ENCODE measurements around the gene ALK. TPM values are rescaled to one million over a fixed set of nuclear protein-coding genes. Genes with fewer than 3 reads are reported as not detected.

ALK gene
- polyA plus RNA-seq, 1 of the 3 experiments (the other 2 are of a cell fraction), result 0.30 TPM

- TF ChIP-seq, protein P1, sequence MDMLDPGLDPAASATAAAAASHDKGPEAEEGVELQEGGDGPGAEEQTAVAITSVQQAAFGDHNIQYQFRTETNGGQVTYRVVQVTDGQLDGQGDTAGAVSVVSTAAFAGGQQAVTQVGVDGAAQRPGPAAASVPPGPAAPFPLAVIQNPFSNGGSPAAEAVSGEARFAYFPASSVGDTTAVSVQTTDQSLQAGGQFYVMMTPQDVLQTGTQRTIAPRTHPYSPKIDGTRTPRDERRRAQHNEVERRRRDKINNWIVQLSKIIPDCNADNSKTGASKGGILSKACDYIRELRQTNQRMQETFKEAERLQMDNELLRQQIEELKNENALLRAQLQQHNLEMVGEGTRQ (IDR thresholded peaks at IDR 0.05; ENCODE audit: borderline replicate concordance, low read depth, low read length), result no peak
- TF ChIP-seq SIN3A (IDR thresholded peaks at IDR 0.05; ENCODE audit: borderline replicate concordance, low read depth, low read length), result no peak
- TF ChIP-seq CTCF (IDR thresholded peaks at IDR 0.05), result no peak
- no peak for TF ChIP-seq NRF1 (IDR thresholded peaks at IDR 0.05; ENCODE audit: low read depth, low read length)
- TF ChIP-seq EZH2phosphoT487 (IDR thresholded peaks at IDR 0.05; ENCODE audit: borderline replicate concordance, low read depth), result no peak
- no peak for TF ChIP-seq SMC3 (IDR thresholded peaks at IDR 0.05; ENCODE audit: low read depth, low read length)
These were observed 173.5 kb downstream of the ALK start (continued) for GRCh38 chr2:29747786-29748470.

DNA sequence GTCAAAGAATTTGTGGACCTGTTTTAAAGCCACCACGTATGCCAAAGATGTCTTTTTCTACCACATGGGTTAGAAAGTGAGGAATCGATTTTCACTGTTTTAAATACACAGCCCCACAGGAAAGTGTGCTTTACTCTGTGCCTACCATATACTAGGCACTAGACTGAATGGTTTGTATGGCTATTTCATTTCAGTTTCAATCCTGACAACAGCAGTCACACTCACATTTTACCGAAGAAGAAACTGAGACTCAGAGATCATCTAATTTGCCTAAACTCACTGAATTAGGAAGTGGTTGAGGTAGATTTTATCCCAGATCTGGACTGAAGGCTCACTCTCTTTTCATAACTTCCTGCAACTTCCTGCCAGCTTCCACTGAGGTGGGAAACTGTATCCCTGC, 176.4 kb downstream of the ALK start:
- H3K27me3 ChIP-seq (ENCODE audit: insufficient read depth), result no peaks in the 10 kb centered on the region
- no peaks in the 10 kb centered on the region for H4K20me1 ChIP-seq (ENCODE audit: insufficient read depth)
- no peaks in the 10 kb centered on the region for H3K36me3 ChIP-seq (replicated peaks in 1 of 2; ENCODE audit: control insufficient read depth in 1 of 2, insufficient read depth in 2 of 2, low read length in 1 of 2)
- POLR2A ChIA-PET, result no interaction called here
- no peak overlapping the region for H3K4me2 ChIP-seq
- no peak overlapping the region for H2AFZ ChIP-seq (ENCODE audit: low read depth)
- no peak overlapping the region for H3K9ac ChIP-seq
- peaks cover 0 to 25% of the 10 kb centered on the region in 2 experiments; a peak in 1 of 4 replicates for H3K4me1 ChIP-seq (ENCODE audit: control insufficient read depth in 1 of 2, insufficient read depth in 2 of 2, low read depth in 1 of 2, low read length in 1 of 2)
- CTCF ChIA-PET, result interaction anchor here (1.0 to 1.5 kb wide), 2 partner anchors 15 to 282 kb away, joined by 4 to 5 read pairs; no protein-coding TSS in a partner anchor
- no peak overlapping the region for H3K4me3 ChIP-seq (ENCODE audit: low read depth in 2 of 2, low read length in 1 of 2)
- no peak overlapping the region; a peak in 1 of 4 replicates for H3K27ac ChIP-seq (ENCODE audit: low read depth in 2 of 2, low read length in 1 of 2)
- no peaks in the 10 kb centered on the region for H3K9me3 ChIP-seq
- H3F3A ChIP-seq (replicated peaks; ENCODE audit: insufficient read depth), result no peaks in the 10 kb centered on the region
- no peaks in the 10 kb centered on the region for H3K9me2 ChIP-seq
- DNase-seq, result no peak
- no peaks in the 10 kb centered on the region for H3K79me2 ChIP-seq (ENCODE audit: insufficient read depth)
- 61% methylated on average over 3 of the region's 3 CpGs for WGBS (ENCODE audit: low lambda C conversion rate)
- TF ChIP-seq CHD2 (IDR thresholded peaks at IDR 0.05; ENCODE audit: low read length, partially characterized antibody) (no peak), GABPA (IDR thresholded peaks at IDR 0.05; ENCODE audit: low read depth) (no peak), FOXM1 (IDR thresholded peaks at IDR 0.05; ENCODE audit: low read depth) (no peak), RAD21 (IDR thresholded peaks at IDR 0.05; ENCODE audit: low read length) (no peak), NFIC (IDR thresholded peaks at IDR 0.05; ENCODE audit: borderline replicate concordance) (no peak), EZH2phosphoT487 (IDR thresholded peaks at IDR 0.05; ENCODE audit: borderline replicate concordance, low read depth) (no peak), ELF1 (IDR thresholded peaks at IDR 0.05) (no peak), MXI1 (IDR thresholded peaks at IDR 0.05; ENCODE audit: low read depth, low read length) (no peak), YY1 (IDR thresholded peaks at IDR 0.05; ENCODE audit: low read depth) (no peak), TEAD4 (IDR thresholded peaks at IDR 0.05; ENCODE audit: borderline replicate concordance, insufficient read depth) (no peak), EP300 (IDR thresholded peaks at IDR 0.05; ENCODE audit: borderline replicate concordance in 1 of 2, low read depth in 1 of 2, low read length in 1 of 2) (no peak), RXRA (IDR thresholded peaks at IDR 0.05; ENCODE audit: borderline replicate concordance, low read depth) (no peak), MAX (IDR thresholded peaks at IDR 0.05; ENCODE audit: low read depth) (no peak), JUND (IDR thresholded peaks at IDR 0.05) (no peak), SMC3 (IDR thresholded peaks at IDR 0.05; ENCODE audit: low read depth, low read length) (no peak), SIN3A (IDR thresholded peaks at IDR 0.05; ENCODE audit: borderline replicate concordance, low read depth, low read length) (no peak), ZBTB33 (IDR thresholded peaks at IDR 0.05; ENCODE audit: borderline replicate concordance, low read depth) (no peak)
- TF ChIP-seq, protein P1 (IDR thresholded peaks at IDR 0.05; ENCODE audit: borderline replicate concordance, low read depth, low read length), result no peak
- TF ChIP-seq, protein P2, sequence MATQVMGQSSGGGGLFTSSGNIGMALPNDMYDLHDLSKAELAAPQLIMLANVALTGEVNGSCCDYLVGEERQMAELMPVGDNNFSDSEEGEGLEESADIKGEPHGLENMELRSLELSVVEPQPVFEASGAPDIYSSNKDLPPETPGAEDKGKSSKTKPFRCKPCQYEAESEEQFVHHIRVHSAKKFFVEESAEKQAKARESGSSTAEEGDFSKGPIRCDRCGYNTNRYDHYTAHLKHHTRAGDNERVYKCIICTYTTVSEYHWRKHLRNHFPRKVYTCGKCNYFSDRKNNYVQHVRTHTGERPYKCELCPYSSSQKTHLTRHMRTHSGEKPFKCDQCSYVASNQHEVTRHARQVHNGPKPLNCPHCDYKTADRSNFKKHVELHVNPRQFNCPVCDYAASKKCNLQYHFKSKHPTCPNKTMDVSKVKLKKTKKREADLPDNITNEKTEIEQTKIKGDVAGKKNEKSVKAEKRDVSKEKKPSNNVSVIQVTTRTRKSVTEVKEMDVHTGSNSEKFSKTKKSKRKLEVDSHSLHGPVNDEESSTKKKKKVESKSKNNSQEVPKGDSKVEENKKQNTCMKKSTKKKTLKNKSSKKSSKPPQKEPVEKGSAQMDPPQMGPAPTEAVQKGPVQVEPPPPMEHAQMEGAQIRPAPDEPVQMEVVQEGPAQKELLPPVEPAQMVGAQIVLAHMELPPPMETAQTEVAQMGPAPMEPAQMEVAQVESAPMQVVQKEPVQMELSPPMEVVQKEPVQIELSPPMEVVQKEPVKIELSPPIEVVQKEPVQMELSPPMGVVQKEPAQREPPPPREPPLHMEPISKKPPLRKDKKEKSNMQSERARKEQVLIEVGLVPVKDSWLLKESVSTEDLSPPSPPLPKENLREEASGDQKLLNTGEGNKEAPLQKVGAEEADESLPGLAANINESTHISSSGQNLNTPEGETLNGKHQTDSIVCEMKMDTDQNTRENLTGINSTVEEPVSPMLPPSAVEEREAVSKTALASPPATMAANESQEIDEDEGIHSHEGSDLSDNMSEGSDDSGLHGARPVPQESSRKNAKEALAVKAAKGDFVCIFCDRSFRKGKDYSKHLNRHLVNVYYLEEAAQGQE (IDR thresholded peaks at IDR 0.05; ENCODE audit: low read depth, low read length), result no peak
